Measurements from ENCODE around the gene LRSAM1. TPM values are rescaled to one million over a fixed set of nuclear protein-coding genes. Genes with fewer than 3 reads are reported as not detected.

Gene LRSAM1
- total RNA-seq, 1 donor from 2014 or later: 6.7 TPM

- no peaks in the 10 kb centered on the region for H3K9me3 ChIP-seq (ENCODE audit: low read depth)
- Mint-ChIP-seq H3K9me3 (no peaks in the 10 kb centered on the region), H3K4me3 (no peak overlapping the region), H3K36me3 (peaks cover 3% of the 10 kb centered on the region), H3K4me1 (peaks cover 6% of the 10 kb centered on the region), H3K27ac (no peak overlapping the region), H3K27me3 (ENCODE audit: insufficient read depth, low read depth) (no peaks in the 10 kb centered on the region)
- H3K27me3 ChIP-seq: no peaks in the 10 kb centered on the region
- no peak overlapping the region for H3K27ac ChIP-seq
- no peak overlapping the region for H3K4me2 ChIP-seq
- no peak overlapping the region for H2AFZ ChIP-seq (replicated peaks)
- H3K9ac ChIP-seq: no peak overlapping the region
- no peaks in the 10 kb centered on the region for H3K36me3 ChIP-seq
- H3K79me2 ChIP-seq (ENCODE audit: low read depth): no peaks in the 10 kb centered on the region
- H3K4me1 ChIP-seq: peaks cover 9% of the 10 kb centered on the region
- no peaks in the 10 kb centered on the region for H3F3A ChIP-seq (ENCODE audit: low read depth)
- no peak for DNase-seq (ENCODE audit: low spot score)
- TF ChIP-seq CTCF (IDR thresholded peaks at IDR 0.05): no peak
- no peak for TF ChIP-seq EZH2phosphoT487 (IDR thresholded peaks at IDR 0.05)
- TF ChIP-seq EZH2 (IDR thresholded peaks at IDR 0.05): no peak
- no peaks in the 10 kb centered on the region for H4K20me1 ChIP-seq (ENCODE audit: low read depth)
- no peak overlapping the region for H3K4me3 ChIP-seq
Observed at GRCh38 chr9:127504887-127505251, 53.6 kb downstream of the LRSAM1 start.

- Mint-ChIP-seq H3K36me3 (peaks cover 3% of the 10 kb centered on the region), H3K4me3 (no peak overlapping the region), H3K4me1 (peaks cover 4% of the 10 kb centered on the region), H3K9me3 (no peaks in the 10 kb centered on the region), H3K27ac (no peak overlapping the region), H3K27me3 (ENCODE audit: insufficient read depth, low read depth) (no peaks in the 10 kb centered on the region)
- Histone ChIP-seq H3K9ac (no peak overlapping the region), H3K79me2 (ENCODE audit: low read depth) (no peaks in the 10 kb centered on the region), H3K4me1 (peaks cover 5% of the 10 kb centered on the region), H3K9me3 (ENCODE audit: low read depth) (no peaks in the 10 kb centered on the region), H3K4me2 (no peak overlapping the region), H3K27me3 (no peaks in the 10 kb centered on the region), H4K20me1 (ENCODE audit: low read depth) (no peaks in the 10 kb centered on the region), H3F3A (ENCODE audit: low read depth) (no peaks in the 10 kb centered on the region), H2AFZ (replicated peaks) (no peak overlapping the region), H3K36me3 (no peaks in the 10 kb centered on the region), H3K4me3 (no peak overlapping the region), H3K27ac (no peak overlapping the region)
- DNase-seq (ENCODE audit: low spot score): peak; percentile 72
- TF ChIP-seq CTCF (IDR thresholded peaks at IDR 0.05) (peak; percentile 63), EZH2phosphoT487 (IDR thresholded peaks at IDR 0.05) (no peak), EZH2 (IDR thresholded peaks at IDR 0.05) (no peak)
Observed at GRCh38 chr9:127505396-127506116, 54.2 kb downstream of the LRSAM1 start.

GRCh38 chr9:127506117-127506813 lies 55.0 kb downstream of the LRSAM1 start:
- Histone ChIP-seq H3K4me1 (no peaks in the 10 kb centered on the region), H3K27ac (no peak overlapping the region), H3K27me3 (no peaks in the 10 kb centered on the region), H2AFZ (replicated peaks) (no peak overlapping the region), H3K4me3 (no peak overlapping the region), H4K20me1 (ENCODE audit: low read depth) (no peaks in the 10 kb centered on the region), H3K4me2 (no peak overlapping the region), H3F3A (ENCODE audit: low read depth) (no peaks in the 10 kb centered on the region), H3K9ac (no peak overlapping the region), H3K79me2 (ENCODE audit: low read depth) (no peaks in the 10 kb centered on the region), H3K36me3 (no peaks in the 10 kb centered on the region), H3K9me3 (ENCODE audit: low read depth) (no peaks in the 10 kb centered on the region)
- Mint-ChIP-seq H3K4me1 (no peaks in the 10 kb centered on the region), H3K9me3 (no peaks in the 10 kb centered on the region), H3K27ac (no peak overlapping the region), H3K27me3 (ENCODE audit: insufficient read depth, low read depth) (no peaks in the 10 kb centered on the region), H3K36me3 (peaks cover 3% of the 10 kb centered on the region), H3K4me3 (no peak overlapping the region)
- no peak for TF ChIP-seq EZH2phosphoT487 (IDR thresholded peaks at IDR 0.05)
- no peak for TF ChIP-seq CTCF (IDR thresholded peaks at IDR 0.05)
- no peak for TF ChIP-seq EZH2 (IDR thresholded peaks at IDR 0.05)
- no peak for DNase-seq (ENCODE audit: low spot score)
